ENCODE results near the gene C2orf72. TPM values are rescaled to one million over a fixed set of nuclear protein-coding genes. Genes with fewer than 3 reads are reported as not detected.
A peak's percentile ranks its signal among the peaks of the same experiment; 100 is the strongest.

The C2orf72 gene
- total and polyA plus RNA-seq, 2 of the 13 experiments (the other 11 are each of a cell fraction or from before 2014, with no cell fraction given): 147 to 203 TPM

- TF ChIP-seq ZNF335 (CRISPR knock-in tag; IDR thresholded peaks at IDR 0.05) (no peak), BCLAF1 (IDR thresholded peaks at IDR 0.05) (no peak), PAF1 (CRISPR knock-in tag; IDR thresholded peaks at IDR 0.05) (0 out of 2 replicates have a peak, but pooled peaks have one; percentile 21), FOXC1 (CRISPR knock-in tag; IDR thresholded peaks at IDR 0.05; ENCODE audit: borderline replicate concordance) (0 out of 2 replicates have a peak, but pooled peaks have one; percentile 54), ZNF768 (CRISPR knock-in tag; IDR thresholded peaks at IDR 0.05) (no peak), ZNF12 (CRISPR knock-in tag; IDR thresholded peaks at IDR 0.05) (no peak), SP140L (CRISPR knock-in tag; IDR thresholded peaks at IDR 0.05; ENCODE audit: borderline replicate concordance) (no peak), ZNF430 (CRISPR knock-in tag; IDR thresholded peaks at IDR 0.05) (0 out of 2 replicates have a peak, but pooled peaks have one; percentile 13), RAD21 (CRISPR knock-in tag; IDR thresholded peaks at IDR 0.05) (no peak), POLR2AphosphoS2 (IDR thresholded peaks at IDR 0.05; ENCODE audit: low read depth, low read length) (no peak), NPAS2 (CRISPR knock-in tag; IDR thresholded peaks at IDR 0.05; ENCODE audit: borderline replicate concordance) (no peak), ZNF777 (CRISPR knock-in tag; IDR thresholded peaks at IDR 0.05) (no peak), ZFY (CRISPR knock-in tag; IDR thresholded peaks at IDR 0.05) (no peak), ZBTB7A (CRISPR knock-in tag; IDR thresholded peaks at IDR 0.05) (no peak), MATR3 (CRISPR knock-in tag; IDR thresholded peaks at IDR 0.05) (no peak), PPARG (CRISPR knock-in tag; conservative IDR thresholded peaks at IDR 0.05) (no peak), ATF7 (IDR thresholded peaks at IDR 0.05) (no peak), ATF7 (CRISPR knock-in tag; IDR thresholded peaks at IDR 0.05) (no peak), NFRKB (IDR thresholded peaks at IDR 0.05) (no peak), ZNF263 (CRISPR knock-in tag; IDR thresholded peaks at IDR 0.05) (no peak), ATM (IDR thresholded peaks at IDR 0.05; ENCODE audit: borderline replicate concordance) (no peak), KDM2A (CRISPR knock-in tag; IDR thresholded peaks at IDR 0.05; ENCODE audit: borderline replicate concordance, low read depth) (0 out of 2 replicates have a peak, but pooled peaks have one; percentile 8), BCL6 (CRISPR knock-in tag; IDR thresholded peaks at IDR 0.05) (no peak), ATF7-NPFF (CRISPR knock-in tag; IDR thresholded peaks at IDR 0.05; ENCODE audit: low read depth) (no peak), ZNF276 (CRISPR knock-in tag; IDR thresholded peaks at IDR 0.05; ENCODE audit: low read depth) (no peak), THYN1 (CRISPR knock-in tag; IDR thresholded peaks at IDR 0.05; ENCODE audit: borderline replicate concordance, low read depth) (no peak), RARA (CRISPR knock-in tag; IDR thresholded peaks at IDR 0.05) (no peak), ZFP82 (CRISPR knock-in tag; IDR thresholded peaks at IDR 0.05; ENCODE audit: borderline replicate concordance) (no peak; the same call in 1 of the 2 replicates), ZNF674 (CRISPR knock-in tag; IDR thresholded peaks at IDR 0.05; ENCODE audit: low read depth) (no peak)
Observed at GRCh38 chr2:231047923-231048915, 10.9 kb downstream of the C2orf72 start (continued).

All from HepG2 (cell line).